GM21526 (cell line): Measurements from ENCODE around the gene KDM4B.

Experiments used
- ATAC-seq: cut with Tn5 transposase; IDR thresholded peaks from one replicate; pipeline ENCODE4 v1.9.1; 2021; ENCODE audit warnings: moderate library complexity; ENCODE audit not compliant: unreplicated experiment, low FRiP score

Gene KDM4B

DNA sequence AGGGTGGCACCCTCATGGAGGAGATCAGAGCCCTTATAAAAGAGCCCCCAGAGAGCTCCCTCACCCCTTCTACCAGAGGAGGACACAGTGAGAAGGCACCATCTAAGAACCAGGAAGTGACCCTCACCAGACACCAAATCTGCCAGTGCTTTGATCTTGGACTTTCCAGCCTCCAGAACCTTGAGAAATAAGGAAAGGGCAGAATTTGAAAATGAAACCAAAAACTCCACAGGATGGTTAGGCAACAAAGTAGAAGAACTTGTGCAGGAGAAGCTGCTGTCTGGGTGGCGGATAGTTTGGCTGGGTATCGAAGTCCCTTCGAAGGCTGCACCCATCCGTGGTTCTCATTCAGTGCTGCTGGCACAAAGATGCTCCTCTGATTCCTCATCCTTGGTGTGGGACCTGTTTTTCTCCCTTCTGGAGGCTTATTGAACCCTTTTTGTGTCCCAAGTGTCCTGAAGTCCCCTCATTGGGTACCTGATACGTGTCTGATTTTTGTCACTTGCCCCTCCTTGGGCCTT is 130.8 kb downstream of the KDM4B start:
- no peak for ATAC-seq

DNA sequence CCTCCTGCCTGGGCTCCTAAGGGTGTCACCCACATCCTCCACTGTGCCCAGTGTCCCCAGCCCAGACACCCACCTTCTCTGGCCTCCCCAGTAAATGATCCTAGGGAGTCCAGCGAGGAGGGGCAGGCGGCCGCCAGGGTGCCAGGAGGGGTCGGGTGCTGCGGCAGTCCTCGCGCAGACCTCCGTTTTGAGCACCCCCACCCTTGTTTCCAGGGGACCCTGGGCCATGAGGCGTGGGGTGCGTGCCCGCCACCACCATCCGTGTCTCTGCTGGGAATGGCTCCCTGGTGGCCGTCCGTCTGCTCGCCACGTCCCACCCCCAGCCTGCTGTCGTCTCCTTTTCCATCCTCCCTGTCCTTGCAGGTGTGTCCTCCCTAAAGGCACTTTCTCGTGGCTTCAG is 133.0 kb downstream of the KDM4B start:
- ATAC-seq, result no peak

DNA sequence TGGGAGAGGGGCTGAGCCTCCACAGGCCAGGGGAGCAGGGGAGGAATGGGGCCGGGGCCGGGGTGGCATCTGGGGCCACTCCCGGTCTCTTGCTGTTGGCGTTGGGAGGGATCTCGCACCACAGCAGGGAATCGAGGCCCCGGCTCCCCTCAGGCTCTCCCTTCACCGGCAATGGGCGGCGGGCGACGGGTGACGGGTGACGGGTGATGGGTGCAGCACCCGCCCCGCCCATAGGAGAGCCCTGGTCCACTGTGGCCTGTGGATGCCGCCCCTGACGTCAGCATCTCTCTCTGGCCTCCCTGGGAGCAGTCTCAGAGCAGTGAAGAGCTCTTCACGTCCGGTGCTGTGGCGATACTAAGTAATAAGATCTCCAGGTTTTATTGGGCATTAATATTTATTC is 133.6 kb downstream of the KDM4B start:
- no peak for ATAC-seq

GRCh38 chr19:5103061-5103701 is 134.3 kb downstream of the KDM4B start:
- ATAC-seq, result no peak

DNA sequence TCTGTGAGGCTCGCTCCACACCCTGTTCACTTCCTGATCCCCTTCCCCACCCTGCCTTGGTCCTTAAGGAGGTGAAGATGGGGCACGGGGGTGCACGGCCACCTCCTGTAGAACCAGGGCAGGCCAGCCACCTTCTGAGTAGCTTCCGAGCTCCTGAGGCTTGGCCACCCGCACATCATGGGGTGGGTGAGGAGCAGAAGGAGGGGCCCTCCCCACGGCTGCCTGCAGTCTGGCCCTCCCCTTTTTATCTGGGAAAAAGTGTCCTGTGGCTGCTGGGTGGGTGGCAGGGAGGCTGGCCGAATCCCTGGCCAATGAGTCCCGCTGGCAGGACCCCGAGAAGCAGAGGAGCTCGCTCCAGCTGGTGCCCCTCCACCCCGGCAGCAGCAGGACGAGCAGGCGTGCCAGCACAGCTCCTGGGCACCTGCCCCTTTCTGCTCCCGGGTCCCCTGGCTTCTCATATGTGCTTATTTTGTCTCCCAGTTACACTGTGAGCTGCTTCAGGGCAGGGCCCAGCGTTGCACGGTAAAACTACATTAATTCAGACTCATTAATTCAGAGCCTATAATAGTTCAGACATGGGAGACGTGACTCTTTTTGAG is 135.0 kb downstream of the KDM4B start:
- no peak for ATAC-seq

- ATAC-seq, result no peak
Measured at GRCh38 chr19:5104871-5105351, 136.0 kb downstream of the KDM4B start.

- no peak for ATAC-seq
Measured at GRCh38 chr19:5106191-5106726, 137.3 kb downstream of the KDM4B start.

DNA sequence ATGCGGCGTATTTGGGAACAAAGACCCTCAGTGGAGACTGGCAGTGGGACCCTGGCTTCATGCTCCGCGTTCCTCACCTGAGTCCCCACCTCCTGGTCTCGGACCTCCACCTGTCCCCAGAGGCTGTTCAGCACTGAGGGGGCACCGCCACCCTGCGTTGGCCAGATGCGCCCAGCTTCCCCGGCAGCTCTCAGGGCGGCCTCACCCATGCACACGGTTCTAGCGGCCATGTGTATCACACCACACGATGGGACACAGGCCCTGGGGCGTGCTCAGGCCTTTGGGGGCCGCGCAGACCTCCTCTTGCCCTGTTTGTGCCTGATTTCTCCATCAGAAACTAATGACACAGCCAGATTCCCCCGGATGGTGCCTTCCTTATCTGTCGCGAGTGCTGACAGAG is 138.1 kb downstream of the KDM4B start:
- ATAC-seq, result no peak

DNA sequence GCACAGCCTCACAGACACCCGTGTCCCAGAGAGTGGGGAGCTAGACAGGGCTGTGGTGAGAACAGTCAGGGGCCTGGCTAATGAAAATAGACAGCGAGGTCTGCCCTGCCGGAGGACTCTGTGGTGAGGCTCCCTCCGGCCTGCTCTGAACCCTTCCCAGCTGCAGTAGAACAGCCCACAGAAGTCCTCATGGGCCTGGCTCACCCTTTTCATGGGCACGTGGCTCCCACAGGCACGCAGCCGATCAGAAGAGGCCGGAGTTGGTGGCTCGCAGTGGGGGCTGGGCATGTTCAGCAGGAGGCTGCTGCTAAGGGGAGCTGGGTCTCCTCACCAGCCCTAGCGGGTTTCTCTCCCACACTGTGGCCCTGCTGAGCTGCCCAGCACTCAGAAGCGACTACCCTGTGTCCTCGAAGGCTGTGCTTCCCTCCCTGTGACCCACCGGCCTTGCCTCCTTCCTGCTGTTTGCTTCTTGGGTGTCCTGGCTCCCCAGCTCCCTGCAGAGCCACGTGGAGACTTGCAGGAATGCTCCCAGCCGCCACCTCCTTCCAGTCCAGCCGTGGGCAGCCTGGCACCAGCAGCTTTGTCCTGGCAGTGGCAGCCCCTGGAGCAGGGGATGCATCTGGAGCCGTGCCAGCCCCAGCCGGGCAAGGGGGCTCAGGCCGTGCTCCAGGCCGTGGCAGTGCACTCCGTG is 138.7 kb downstream of the KDM4B start:
- ATAC-seq, result no peak

GRCh38 chr19:5108123-5108596 is 139.2 kb downstream of the KDM4B start:
- ATAC-seq, result no peak

GRCh38 chr19:5108866-5109265 is 140.0 kb downstream of the KDM4B start:
- ATAC-seq, result no peak

DNA sequence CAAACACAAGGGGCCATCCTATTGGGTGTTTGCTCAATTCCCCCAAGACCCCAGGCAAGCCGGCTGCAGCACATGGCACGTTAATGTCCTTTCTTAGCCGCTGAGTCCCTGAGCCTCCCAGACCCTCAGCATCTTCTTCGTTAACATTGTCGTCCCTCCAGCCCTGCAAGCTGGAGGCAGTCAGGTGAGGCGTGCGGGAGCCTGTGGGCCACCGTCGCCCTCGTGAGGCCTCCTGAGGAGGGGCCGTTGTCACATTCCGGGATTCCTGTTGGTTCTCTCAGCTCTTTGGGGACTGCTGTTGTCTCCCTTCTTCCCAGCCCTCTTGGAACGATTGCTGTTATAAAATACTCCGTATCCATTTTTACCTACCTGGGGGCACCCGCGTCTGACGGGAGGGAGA is 140.6 kb downstream of the KDM4B start:
- no peak for ATAC-seq

DNA sequence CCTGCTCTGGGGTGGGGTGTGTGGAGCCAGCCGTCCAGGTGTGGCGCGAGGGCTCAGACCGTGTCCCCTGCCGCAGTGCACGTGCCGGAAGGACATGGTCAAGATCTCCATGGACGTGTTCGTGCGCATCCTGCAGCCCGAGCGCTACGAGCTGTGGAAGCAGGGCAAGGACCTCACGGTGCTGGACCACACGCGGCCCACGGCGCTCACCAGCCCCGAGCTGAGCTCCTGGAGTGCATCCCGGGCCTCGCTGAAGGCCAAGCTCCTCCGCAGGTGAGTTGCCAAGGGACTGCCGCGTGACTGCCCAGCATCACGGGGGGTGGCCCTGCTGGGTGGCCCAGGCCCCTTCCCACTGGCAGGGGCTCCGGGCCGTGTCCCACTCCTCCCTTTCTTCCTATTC is 141.6 kb downstream of the KDM4B start:
- no peak for ATAC-seq

GRCh38 chr19:5111051-5111450 is 142.1 kb downstream of the KDM4B start:
- ATAC-seq, result no peak

GRCh38 chr19:5112175-5112574 is 143.3 kb downstream of the KDM4B start:
- no peak for ATAC-seq

DNA sequence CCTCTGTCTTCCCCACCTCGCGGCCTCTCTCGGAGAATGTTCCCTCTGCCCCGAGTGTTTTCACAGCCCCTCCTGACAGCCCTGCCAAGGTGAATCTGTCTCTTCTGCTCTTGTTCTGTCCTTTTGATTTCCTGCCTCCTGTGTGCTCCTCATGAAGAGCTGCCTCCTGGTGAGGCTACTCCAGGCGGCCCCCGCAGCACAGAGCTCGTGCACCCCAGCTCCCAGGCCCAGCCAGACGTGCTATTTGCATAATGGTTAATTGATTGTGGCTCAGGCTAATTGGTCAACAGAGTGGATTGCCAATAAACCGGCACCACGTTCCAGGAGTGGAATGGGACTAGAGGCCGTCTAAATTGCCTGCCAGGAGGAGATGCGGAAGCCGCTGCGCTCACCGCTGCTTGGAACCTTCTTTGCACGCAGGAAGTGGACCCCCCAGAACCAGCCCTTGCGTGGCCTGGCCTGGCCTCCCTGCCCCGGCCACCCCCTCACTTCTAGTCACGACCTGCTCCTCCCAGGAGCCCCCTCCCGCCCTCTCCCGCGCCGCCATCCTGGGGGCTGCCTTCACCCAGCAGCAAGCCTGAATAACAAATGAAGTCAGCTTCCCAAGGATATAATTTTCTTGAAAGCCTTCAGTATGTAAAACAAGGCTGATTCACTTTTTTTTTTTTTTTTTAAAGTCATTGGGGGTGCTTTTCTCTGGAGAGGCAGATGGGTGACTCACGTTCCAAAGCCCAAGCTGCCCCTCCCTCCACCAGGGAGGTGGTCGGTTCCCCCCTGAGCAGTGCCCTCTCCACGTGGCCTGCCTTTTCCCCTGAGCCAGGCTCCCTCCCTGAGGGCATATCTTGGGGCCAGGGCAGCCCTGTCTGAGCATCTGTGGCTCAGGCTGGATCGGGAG is 144.0 kb downstream of the KDM4B start:
- ATAC-seq, result no peak

DNA sequence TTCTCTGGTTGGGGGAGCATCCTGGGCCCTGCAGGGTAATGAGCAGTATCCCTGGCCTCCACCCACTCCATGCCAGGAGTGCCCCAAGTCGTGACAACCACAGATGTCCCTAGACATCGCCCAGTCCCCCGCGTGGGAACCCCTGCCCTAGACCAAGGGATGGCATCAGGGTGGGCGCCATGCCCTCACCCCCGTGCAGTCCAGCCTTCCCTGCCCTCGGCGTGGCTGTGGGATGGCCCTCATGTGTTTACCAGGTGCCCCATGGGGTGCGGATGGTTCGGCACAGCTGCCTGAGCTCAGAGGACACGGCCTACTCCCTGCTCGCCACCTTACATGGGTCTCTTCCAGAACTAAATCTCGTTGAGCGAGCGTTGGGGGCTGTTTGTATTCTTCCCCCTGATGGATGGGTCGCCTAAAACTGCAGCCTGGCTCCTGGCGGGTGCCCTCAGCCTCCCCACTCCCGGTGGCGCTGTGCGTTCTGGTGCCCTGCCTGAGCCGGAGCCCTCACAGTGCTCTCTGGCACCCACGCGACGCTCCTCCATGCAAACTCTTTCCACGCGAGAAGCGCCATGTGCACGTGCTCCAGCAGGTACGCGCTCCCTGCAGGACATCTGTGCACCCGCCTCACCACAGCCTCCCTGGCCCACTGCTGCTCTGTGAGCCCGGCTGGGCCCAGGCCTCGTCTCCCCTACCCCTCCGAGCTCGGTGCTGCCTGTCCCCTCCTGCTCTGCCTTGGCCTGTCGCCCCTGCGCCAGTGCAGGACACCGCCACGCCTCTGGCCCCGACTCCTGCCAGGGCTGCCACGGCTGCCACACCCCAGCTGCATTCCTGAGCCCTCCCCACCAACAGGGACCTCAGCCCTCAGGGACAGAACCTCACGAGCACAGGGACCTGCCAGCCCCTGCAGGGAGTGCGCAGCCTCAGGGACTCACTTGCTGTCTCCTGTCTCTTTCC is 145.0 kb downstream of the KDM4B start:
- no peak for ATAC-seq

DNA sequence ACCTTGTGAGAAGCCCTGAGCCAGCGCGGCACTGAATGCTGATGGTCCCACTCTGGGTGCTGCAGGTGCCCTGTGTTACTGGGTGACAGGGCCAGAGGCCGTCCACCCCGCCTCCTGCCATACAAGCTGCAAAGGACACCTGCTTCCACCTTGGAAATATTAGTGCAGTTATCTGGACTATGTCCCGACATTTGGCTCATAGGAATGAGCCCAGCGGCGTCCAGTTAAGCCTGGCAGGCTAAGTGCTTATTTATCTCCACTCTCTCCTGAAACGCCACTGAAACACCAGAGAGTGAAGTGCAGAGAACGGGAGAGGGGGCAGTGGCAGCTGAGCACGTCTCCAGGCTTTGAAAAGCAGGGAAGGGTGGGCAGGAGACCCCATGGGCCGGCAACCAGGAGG is 145.8 kb downstream of the KDM4B start:
- no peak for ATAC-seq

DNA sequence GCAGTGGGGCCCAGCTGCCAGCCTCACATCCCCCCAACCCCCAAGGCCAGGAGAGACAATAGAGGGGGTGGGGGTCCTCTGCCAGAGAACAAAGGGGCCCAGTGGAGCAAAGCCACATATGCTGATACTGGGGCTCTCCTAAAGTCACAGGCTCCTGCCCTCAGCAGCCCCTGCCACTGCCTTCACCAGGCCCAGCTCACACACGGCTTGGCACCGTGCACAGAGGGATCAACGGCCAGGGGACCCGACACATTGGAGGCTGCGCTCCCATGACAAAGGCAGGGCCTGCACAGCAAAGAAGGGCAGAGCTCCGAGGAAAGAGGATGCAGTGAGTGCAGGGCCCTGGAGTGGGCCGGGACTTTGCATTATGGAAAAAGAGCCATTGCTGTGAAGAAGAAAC is 146.4 kb downstream of the KDM4B start:
- ATAC-seq, result no peak
